Activated CD4-positive, alpha-beta T cell treated with anti-CD3 and anti-CD28 coated beads, Interleukin-2, Interleukin-4, amounts not matched to agents 100 ng/mL and 50 ng/mL, durations not matched to agents 16 hours and 8 hours (primary cell): ENCODE data around the gene CNTLN.
"Not testable (repeated sequence)": the region's sequence is repeated elsewhere in the genome, so short reads cannot be mapped to it uniquely, and the experiment has no call there.

Experiments
- DNase-seq: peaks from one replicate; pipeline ENCODE4 v3.0.0-alpha.2; 2020; ENCODE audit warnings: low spot score

CNTLN gene

GRCh38 chr9:17134396-17135294, at the start of gene CNTLN:
CNTLN (plus strand) TSS chr9:17135040; CDS start chr9:17135066, 26 bp downstream.
- peak; percentile 55 for DNase-seq

GRCh38 chr9:17088566-17088965, 46.3 kb upstream of the CNTLN start:
- no peak for DNase-seq

GRCh38 chr9:17090041-17090440, 44.8 kb upstream of the CNTLN start:
- DNase-seq, result no peak

GRCh38 chr9:17116400-17116837, 18.4 kb upstream of the CNTLN start:
- DNase-seq, result no peak

GRCh38 chr9:17117372-17117771, 17.5 kb upstream of the CNTLN start:
- DNase-seq, result no peak

GRCh38 chr9:17120203-17120602, 14.6 kb upstream of the CNTLN start:
- DNase-seq, result no peak

GRCh38 chr9:17121264-17121663, 13.6 kb upstream of the CNTLN start:
- DNase-seq, result no peak

GRCh38 chr9:17130291-17130690, 4.5 kb upstream of the CNTLN start:
- DNase-seq, result no peak

- DNase-seq, result no peak
These were observed 4.1 kb upstream of the CNTLN start for GRCh38 chr9:17130725-17131124.

- no peak for DNase-seq
These were observed 3.3 kb upstream of the CNTLN start for GRCh38 chr9:17131494-17131893.

- no peak for DNase-seq
These were observed 688 bp downstream of the CNTLN start for GRCh38 chr9:17135295-17136160.

- DNase-seq, result no peak
These were observed 2.7 kb downstream of the CNTLN start for GRCh38 chr9:17137566-17137965.

GRCh38 chr9:17138503-17138902, 3.7 kb downstream of the CNTLN start:
- no peak for DNase-seq

- no peak for DNase-seq
These were observed 5.6 kb downstream of the CNTLN start for GRCh38 chr9:17140418-17140817.

GRCh38 chr9:17148324-17148723, 13.5 kb downstream of the CNTLN start:
- DNase-seq, result no peak

GRCh38 chr9:17159469-17159868, 24.6 kb downstream of the CNTLN start:
- DNase-seq, result no peak

GRCh38 chr9:17160327-17160726, 25.5 kb downstream of the CNTLN start:
- no peak for DNase-seq

- no peak for DNase-seq
These were observed 30.9 kb downstream of the CNTLN start for GRCh38 chr9:17165764-17166163.

- DNase-seq, result no peak
These were observed 31.5 kb downstream of the CNTLN start for GRCh38 chr9:17166346-17166745.

GRCh38 chr9:17171309-17172094, 36.7 kb downstream of the CNTLN start:
- no peak for DNase-seq

- not testable (repeated sequence) for DNase-seq
These were observed 42.7 kb downstream of the CNTLN start for GRCh38 chr9:17177496-17177895.

GRCh38 chr9:17185481-17186029, 50.7 kb downstream of the CNTLN start:
- DNase-seq, result no peak
